Gastrocnemius medialis (tissue), 4 donors: Measurements from ENCODE around the gene FZD10. TPM values are rescaled to one million over a fixed set of nuclear protein-coding genes. Genes with fewer than 3 reads are reported as not detected.

Source experiments
- ATAC-seq, 2 donors: fragments of 150-250 bp; one replicate each; pipeline ENCODE4 v1.9.1; 2016
- DNase-seq, 2 donors: peaks; one replicate each; pipeline ENCODE4 v3.0.0-alpha.2; 2019
- H3K27ac ChIP-seq, 4 donors: fragments of 200-600 bp; sonication (generic); 1 replicate in 1 of 4; 2 replicates in 3 of 4; pipeline ENCODE4 v1.5.1; 2016 to 2018; ENCODE audit warnings: mild to moderate bottlenecking in 2 of 4, moderate library complexity in 1 of 4
- H3K27me3 ChIP-seq, 3 donors: fragments of 200-600 bp; sonication (generic) in 2 of 3; 1 replicate in 1 of 3; 2 replicates in 2 of 3; pipeline versions ENCODE4 v1.5.1 to v1.6.0; 2016 to 2019; ENCODE audit warnings: mild to moderate bottlenecking in 1 of 3, moderate library complexity in 1 of 3
- H3K36me3 ChIP-seq, 2 donors: fragments of 200-600 bp; sonication (generic) in 1 of 2; one replicate each; pipeline ENCODE4 v1.5.1; 2017 to 2018
- H3K4me1 ChIP-seq, 2 donors: fragments of 200-600 bp; sonication (generic) in 1 of 2; one replicate each; pipeline ENCODE4 v1.5.1; 2016 to 2017; ENCODE audit warnings: mild to moderate bottlenecking in 2 of 2
- H3K4me3 ChIP-seq, 4 donors: fragments of 200-600 bp; sonication (generic) in 3 of 4; 1 replicate in 1 of 4; 2 replicates in 3 of 4; pipeline ENCODE4 v1.5.1; 2016 to 2019; ENCODE audit warnings: mild to moderate bottlenecking in 2 of 4
- H3K9me3 ChIP-seq, 3 donors: fragments of 200-600 bp; sonication (generic) in 2 of 3; 1 replicate in 1 of 3; 2 replicates in 2 of 3; pipeline ENCODE4 v1.5.1; 2016 to 2019
- POLR2A ChIP-seq, 2 donors: fragments of 450-650 bp; IDR thresholded peaks; one replicate each; pipeline ENCODE4 v1.6.1; 2017; ENCODE audit warnings: antibody characterized with exemption in 2 of 2, mild to moderate bottlenecking in 2 of 2, moderate library complexity in 2 of 2
- in situ Hi-C, 4 donors: fragments of 200-750 bp; cut with MboI; loops; one replicate each; pipeline versions ENCODE4 v1.15.0 to v1.8.0; 2017; ENCODE audit warnings: low sequenced_read_pairs in 4 of 4
- intact Hi-C: fragments of 100-400 bp; cut with DNase I; formaldehyde crosslinking; loops from one replicate; pipeline ENCODE4 v1.15.1; 2023; ENCODE audit warnings: low total_unique reads
- total RNA-seq, 4 donors: library from RNA; depleted of rRNA; stranded (reverse); fragments of >200 nt; gene quantifications; one replicate each; pipeline versions ENCODE4 v1.1.0 to v1.2.3, GENCODE V29; 2016
- TF ChIP-seq, protein P1 (sequence below), 5 experiments: fragments of 450-650 bp in 3 of 5; fragments of 200-600 bp in 2 of 5; sonication (generic) in 2 of 5; IDR thresholded peaks in 4 of 5; conservative IDR thresholded peaks in 1 of 5; 1 replicate in 4 of 5; 2 replicates in 1 of 5; pipeline ENCODE4 v1.5.1; 2016 to 2019; ENCODE audit warnings: antibody characterized with exemption in 5 of 5, mild to moderate bottlenecking in 3 of 5, moderate library complexity in 3 of 5

Gene FZD10
- total RNA-seq, 4 donors from 2014 or later: 0.15 to 2.3 (median 1.1) TPM; not detected in 1

DNA sequence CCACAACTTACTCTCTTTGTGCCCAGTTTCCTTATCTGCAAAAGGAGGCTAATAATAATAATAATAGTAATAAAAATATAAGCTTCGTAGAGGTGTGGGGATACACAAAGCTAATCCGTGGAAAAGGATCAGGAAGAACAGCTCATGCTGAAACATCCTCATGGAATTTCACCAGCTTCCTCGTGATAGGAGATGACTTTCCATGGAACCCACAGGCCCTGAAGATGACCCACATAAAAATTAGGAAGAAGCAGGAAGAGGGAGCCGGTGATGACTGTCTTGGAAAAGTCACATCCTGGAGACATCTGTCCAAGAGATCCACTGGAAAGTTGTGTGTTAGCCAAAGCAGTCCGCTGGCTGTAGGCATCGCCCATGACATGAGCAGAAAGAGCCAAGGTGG, 31.9 kb upstream of the FZD10 start:
- intact Hi-C loops (no loop called here), in situ Hi-C loops (no loop called here)
- no peaks in the 10 kb centered on the region for H3K4me1 ChIP-seq
- TF ChIP-seq, protein P1, sequence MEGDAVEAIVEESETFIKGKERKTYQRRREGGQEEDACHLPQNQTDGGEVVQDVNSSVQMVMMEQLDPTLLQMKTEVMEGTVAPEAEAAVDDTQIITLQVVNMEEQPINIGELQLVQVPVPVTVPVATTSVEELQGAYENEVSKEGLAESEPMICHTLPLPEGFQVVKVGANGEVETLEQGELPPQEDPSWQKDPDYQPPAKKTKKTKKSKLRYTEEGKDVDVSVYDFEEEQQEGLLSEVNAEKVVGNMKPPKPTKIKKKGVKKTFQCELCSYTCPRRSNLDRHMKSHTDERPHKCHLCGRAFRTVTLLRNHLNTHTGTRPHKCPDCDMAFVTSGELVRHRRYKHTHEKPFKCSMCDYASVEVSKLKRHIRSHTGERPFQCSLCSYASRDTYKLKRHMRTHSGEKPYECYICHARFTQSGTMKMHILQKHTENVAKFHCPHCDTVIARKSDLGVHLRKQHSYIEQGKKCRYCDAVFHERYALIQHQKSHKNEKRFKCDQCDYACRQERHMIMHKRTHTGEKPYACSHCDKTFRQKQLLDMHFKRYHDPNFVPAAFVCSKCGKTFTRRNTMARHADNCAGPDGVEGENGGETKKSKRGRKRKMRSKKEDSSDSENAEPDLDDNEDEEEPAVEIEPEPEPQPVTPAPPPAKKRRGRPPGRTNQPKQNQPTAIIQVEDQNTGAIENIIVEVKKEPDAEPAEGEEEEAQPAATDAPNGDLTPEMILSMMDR (IDR thresholded peaks at IDR 0.05 in 4 of 5, conservative IDR thresholded peaks at IDR 0.05 in 1 of 5): no peak
- TF ChIP-seq POLR2A (IDR thresholded peaks at IDR 0.05): no peak
- no peaks in the 10 kb centered on the region for H3K9me3 ChIP-seq
- H3K36me3 ChIP-seq: no peaks in the 10 kb centered on the region
- ATAC-seq (no peak), DNase-seq (no peak)
- no peak overlapping the region for H3K27ac ChIP-seq
- H3K4me3 ChIP-seq: no peak overlapping the region
- H3K27me3 ChIP-seq: peaks cover 0 to 2% (median 0%) of the 10 kb centered on the region in 3 donors

DNA sequence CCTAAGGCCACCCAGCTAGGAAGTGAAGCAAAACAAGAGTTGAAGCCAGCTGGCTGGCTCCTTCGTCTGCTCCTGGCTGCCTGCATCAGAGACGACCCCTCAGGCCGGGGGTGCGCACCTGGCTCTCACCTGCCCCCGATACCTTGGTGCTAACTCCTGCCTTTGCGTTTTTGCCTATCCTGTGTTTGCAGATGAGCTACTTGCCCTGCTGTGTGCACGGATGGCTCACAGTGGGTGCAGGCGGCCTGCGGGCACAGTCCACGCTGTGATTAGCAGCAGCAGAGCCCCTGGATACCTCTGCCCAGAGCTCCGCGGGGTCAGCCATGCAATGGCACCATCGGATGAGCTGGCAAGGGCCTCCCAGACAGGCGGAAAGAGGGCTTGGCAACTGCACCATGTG, 31.2 kb upstream of the FZD10 start:
- Histone ChIP-seq H3K9me3 (no peaks in the 10 kb centered on the region), H3K4me1 (no peaks in the 10 kb centered on the region), H3K27me3 (peaks cover 0 to 2% (median 0%) of the 10 kb centered on the region in 3 donors), H3K27ac (no peak overlapping the region), H3K36me3 (no peaks in the 10 kb centered on the region), H3K4me3 (no peak overlapping the region)
- intact Hi-C loops: no loop called here
- ATAC-seq: no peak
- TF ChIP-seq, protein P1 (IDR thresholded peaks at IDR 0.05 in 4 of 5, conservative IDR thresholded peaks at IDR 0.05 in 1 of 5): no peak
- TF ChIP-seq POLR2A (IDR thresholded peaks at IDR 0.05): no peak
- in situ Hi-C loops: no loop called here
- DNase-seq: no peak

DNA sequence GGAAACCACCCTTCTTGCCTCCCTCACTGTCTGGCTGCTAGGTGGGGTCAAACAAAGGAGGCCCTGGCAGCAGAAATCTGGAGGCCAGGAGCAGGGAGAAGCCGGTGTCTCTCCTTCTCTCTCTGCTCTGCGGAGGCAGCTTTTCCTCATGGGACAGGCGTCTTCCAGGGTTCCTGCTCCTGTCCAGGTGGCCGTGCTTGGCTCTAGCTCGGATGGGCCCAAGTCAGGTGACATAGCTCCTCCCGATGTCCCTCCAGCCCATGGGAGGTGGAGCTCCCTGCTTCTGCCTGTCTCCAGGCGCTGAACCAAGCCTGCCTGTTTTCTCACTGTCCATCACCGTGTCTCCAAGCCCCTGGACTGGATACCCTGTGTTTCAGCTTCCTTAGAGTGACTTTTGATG, 30.5 kb upstream of the FZD10 start:
- H3K27me3 ChIP-seq: peaks cover 0 to 2% (median 0%) of the 10 kb centered on the region in 3 donors
- no peak for DNase-seq
- no peak overlapping the region for H3K27ac ChIP-seq
- H3K4me1 ChIP-seq: no peaks in the 10 kb centered on the region
- ATAC-seq: no peak
- H3K9me3 ChIP-seq: no peaks in the 10 kb centered on the region
- no peak overlapping the region for H3K4me3 ChIP-seq
- intact Hi-C loops (no loop called here), in situ Hi-C loops (no loop called here)
- H3K36me3 ChIP-seq: no peaks in the 10 kb centered on the region
- TF ChIP-seq, protein P1 (IDR thresholded peaks at IDR 0.05 in 4 of 5, conservative IDR thresholded peaks at IDR 0.05 in 1 of 5): no peak
- no peak for TF ChIP-seq POLR2A (IDR thresholded peaks at IDR 0.05)

DNA sequence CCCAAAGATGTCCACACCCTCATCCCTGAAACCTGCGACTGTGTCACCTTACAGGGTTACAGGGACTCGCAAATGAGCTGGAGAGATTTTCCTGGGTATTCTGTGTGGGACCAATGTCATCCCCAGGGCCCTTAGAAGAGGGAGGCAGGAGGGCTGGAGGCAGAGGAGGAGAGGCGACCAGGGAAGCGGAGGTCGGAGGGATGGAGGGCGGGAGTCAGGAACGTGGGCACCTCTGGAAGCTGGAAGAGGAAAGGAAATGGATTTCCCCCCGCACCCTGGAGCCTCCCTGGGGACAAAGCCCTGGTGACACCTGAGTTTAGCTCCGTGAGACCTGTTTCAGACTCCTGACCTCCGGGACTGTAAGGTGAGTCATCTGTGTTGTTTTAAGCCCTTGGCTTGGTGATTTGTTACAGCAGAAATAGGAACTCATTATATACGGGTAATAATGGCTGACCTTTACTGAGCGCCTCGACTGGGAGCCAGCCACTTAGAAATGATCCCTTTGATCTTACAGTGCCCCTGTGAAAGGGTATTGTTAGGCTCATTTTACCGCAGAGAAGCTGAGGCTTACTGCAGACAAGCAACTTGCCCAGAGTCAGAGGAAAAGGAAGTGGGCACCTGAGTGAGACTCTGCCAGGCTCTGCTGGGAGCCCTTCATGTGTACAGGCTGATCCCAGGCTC, 29.3 kb upstream of the FZD10 start:
- intact Hi-C loops (no loop called here), in situ Hi-C loops (no loop called here)
- Histone ChIP-seq H3K4me3 (no peak overlapping the region), H3K36me3 (no peaks in the 10 kb centered on the region), H3K4me1 (no peaks in the 10 kb centered on the region), H3K27ac (no peak overlapping the region), H3K9me3 (no peaks in the 10 kb centered on the region), H3K27me3 (no peaks in the 10 kb centered on the region)
- ATAC-seq: no peak
- DNase-seq: no peak
- TF ChIP-seq POLR2A (IDR thresholded peaks at IDR 0.05): no peak
- TF ChIP-seq, protein P1 (IDR thresholded peaks at IDR 0.05 in 4 of 5, conservative IDR thresholded peaks at IDR 0.05 in 1 of 5): no peak
